Activated CD8-positive, alpha-beta T cell treated with anti-CD3 and anti-CD28 coated beads for 36 hours (primary cell): ENCODE results near the gene TRIO. TPM values are rescaled to one million over a fixed set of nuclear protein-coding genes. Genes with fewer than 3 reads are reported as not detected.
A peak's percentile ranks its signal among the peaks of the same experiment; 100 is the strongest.

Experiments
- ATAC-seq: fragments of 200-7000 bp; cut with Tn5 transposase; one replicate; pipeline ENCODE4 v1.10.0; 2021; ENCODE audit warnings: mild to moderate bottlenecking, moderate library complexity
- CTCF ChIA-PET: fragments of 350-600 bp; sonication (Branson Sonifier 250); formaldehyde crosslinking; loops from one replicate; lab custom pipeline; 2021; ENCODE audit warnings: antibody characterized with exemption; lab: Charles Lee
- POLR2A ChIA-PET: fragments of 350-600 bp; sonication (Branson Sonifier 250); formaldehyde crosslinking; loops from one replicate; lab custom pipeline; 2021; ENCODE audit warnings: antibody characterized with exemption; lab: Charles Lee
- DNase-seq: peaks from one replicate; pipeline ENCODE4 v3.0.0-alpha.2; 2020
- H3K27ac Mint-ChIP-seq: one replicate; pipeline ENCODE4 v1.8.0; 2021; ENCODE audit warnings: mild to moderate bottlenecking, mixed read lengths
- H3K27me3 Mint-ChIP-seq: one replicate; pipeline ENCODE4 v1.8.0; 2021; ENCODE audit warnings: mixed read lengths
- H3K36me3 Mint-ChIP-seq: one replicate; pipeline ENCODE4 v1.8.0; 2021; ENCODE audit warnings: low read depth, mixed read lengths
- H3K4me1 Mint-ChIP-seq: one replicate; pipeline ENCODE4 v1.8.0; 2021; ENCODE audit warnings: low read depth, mixed read lengths
- H3K4me3 Mint-ChIP-seq: one replicate; pipeline ENCODE4 v1.8.0; 2021; ENCODE audit warnings: mild to moderate bottlenecking, moderate library complexity, mixed read lengths
- H3K9me3 Mint-ChIP-seq: one replicate; pipeline ENCODE4 v1.8.0; 2021; ENCODE audit warnings: mixed read lengths
- intact Hi-C: fragments of 100-400 bp; cut with micrococcal nuclease; formaldehyde crosslinking; loops from one replicate; pipeline ENCODE4 v1.10.0; 2022
- total RNA-seq, 2 experiments: library from RNA; stranded (reverse); gene quantifications; one replicate each; pipeline ENCODE4 v1.2.3, GENCODE V29; 2021
- TF ChIP-seq, protein P1 (sequence below): fragments of 200-600 bp; IDR thresholded peaks from one replicate; pipeline ENCODE4 v1.8.0; 2022; ENCODE audit warnings: antibody characterized with exemption, mild to moderate bottlenecking

Gene TRIO
- total RNA-seq, 2 experiments from 2014 or later, result 11.4 to 11.5 TPM

- ChIA-PET CTCF (no interaction called here), POLR2A (no interaction called here)
- ATAC-seq, result no peak
- Mint-ChIP-seq H3K27ac (no peak overlapping the region), H3K4me1 (peaks cover 13% of the 10 kb centered on the region), H3K9me3 (no peaks in the 10 kb centered on the region), H3K27me3 (peaks cover 4% of the 10 kb centered on the region), H3K4me3 (no peak overlapping the region), H3K36me3 (no peaks in the 10 kb centered on the region)
- no peak for DNase-seq
- TF ChIP-seq, protein P1, sequence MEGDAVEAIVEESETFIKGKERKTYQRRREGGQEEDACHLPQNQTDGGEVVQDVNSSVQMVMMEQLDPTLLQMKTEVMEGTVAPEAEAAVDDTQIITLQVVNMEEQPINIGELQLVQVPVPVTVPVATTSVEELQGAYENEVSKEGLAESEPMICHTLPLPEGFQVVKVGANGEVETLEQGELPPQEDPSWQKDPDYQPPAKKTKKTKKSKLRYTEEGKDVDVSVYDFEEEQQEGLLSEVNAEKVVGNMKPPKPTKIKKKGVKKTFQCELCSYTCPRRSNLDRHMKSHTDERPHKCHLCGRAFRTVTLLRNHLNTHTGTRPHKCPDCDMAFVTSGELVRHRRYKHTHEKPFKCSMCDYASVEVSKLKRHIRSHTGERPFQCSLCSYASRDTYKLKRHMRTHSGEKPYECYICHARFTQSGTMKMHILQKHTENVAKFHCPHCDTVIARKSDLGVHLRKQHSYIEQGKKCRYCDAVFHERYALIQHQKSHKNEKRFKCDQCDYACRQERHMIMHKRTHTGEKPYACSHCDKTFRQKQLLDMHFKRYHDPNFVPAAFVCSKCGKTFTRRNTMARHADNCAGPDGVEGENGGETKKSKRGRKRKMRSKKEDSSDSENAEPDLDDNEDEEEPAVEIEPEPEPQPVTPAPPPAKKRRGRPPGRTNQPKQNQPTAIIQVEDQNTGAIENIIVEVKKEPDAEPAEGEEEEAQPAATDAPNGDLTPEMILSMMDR, result no peak
- intact Hi-C loops, result no loop called here
Measured at GRCh38 chr5:14445576-14446290, 302.6 kb downstream of the TRIO start.

DNA sequence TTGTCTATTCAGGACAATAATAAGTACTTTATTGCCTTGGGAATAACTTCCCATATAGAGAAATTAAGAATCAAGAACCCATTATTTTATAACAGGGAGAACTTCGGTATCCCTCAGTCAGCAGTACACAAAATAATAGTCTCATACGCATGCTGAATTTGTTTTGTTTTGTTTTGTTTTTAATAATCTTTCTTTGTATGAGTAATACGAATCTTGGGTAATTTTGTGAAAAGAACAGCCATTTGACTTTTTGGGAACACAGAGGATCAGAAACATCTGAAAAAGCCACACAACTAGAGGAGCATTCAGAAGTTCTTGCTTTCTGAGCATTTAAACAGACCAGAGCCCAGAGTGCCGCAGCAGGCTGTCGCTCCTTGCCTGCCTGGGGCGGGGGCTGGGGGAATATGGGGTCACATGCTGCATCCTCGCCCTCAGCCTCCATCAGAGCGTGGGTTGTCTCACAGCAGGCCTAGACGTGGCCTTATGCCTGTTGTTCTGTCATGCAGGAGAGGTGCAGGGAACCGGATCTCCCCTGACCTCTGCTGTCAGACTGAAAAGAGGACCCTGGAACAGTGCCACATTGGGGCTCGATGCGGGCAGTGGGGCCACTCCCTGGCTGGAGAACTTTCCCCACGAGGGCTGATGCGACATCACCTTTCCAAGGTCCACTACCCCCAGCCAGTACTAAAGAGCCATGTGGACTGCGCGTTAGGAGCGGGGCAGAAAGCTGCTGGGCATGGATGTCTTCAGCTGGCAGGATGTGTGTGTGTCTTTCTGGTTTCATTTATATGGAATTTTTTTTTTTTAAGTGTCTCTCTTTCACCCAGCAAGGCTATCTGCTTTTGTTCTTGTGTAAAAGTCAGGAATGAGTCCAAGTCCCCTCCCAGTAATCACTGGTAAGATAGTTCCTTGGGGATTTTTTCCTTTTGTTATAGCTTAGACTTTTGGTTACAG is 305.1 kb downstream of the TRIO start:
- ATAC-seq (no peak), DNase-seq (no peak)
- Mint-ChIP-seq H3K4me1 (peaks cover 13% of the 10 kb centered on the region), H3K9me3 (no peaks in the 10 kb centered on the region), H3K27ac (no peak overlapping the region), H3K36me3 (no peaks in the 10 kb centered on the region), H3K4me3 (no peak overlapping the region), H3K27me3 (peaks cover 4% of the 10 kb centered on the region)
- CTCF ChIA-PET, result interaction anchor here (1.0 kb wide), 1 partner anchor 57 kb away, joined by 3 read pairs; no protein-coding TSS in a partner anchor
- TF ChIP-seq, protein P1, result no peak
- POLR2A ChIA-PET, result no interaction called here
- intact Hi-C loops, result no loop called here

DNA sequence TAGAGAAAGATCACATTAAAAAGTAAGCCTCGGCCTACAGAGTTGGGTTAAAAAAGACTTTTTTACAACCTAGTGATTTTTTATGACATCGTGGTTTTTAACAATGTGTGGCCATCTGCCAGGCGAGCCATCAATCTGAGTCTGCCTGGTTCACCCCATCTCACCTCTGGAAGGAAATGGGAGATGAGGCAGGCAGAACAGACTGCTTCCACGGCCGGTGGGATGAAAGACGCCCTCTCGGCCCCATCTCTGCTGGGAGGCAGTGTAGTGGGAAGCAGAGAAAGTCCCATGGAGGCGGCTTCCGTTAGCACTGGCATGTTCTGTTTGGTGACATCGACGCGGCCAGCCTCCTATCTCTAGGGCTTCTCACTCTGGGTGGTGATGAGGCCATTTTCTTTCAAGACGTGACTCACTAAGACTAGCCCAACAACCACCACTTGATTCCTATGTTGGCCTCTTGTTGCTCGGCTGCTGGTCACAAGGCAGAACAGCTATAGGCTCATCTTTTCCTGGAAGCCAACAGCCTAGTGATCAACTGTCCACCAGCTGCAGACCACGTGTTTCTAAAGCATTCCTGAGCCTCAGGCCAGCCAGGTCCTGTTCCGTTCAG is 306.0 kb downstream of the TRIO start:
- POLR2A ChIA-PET, result no interaction called here
- Mint-ChIP-seq H3K4me3 (no peak overlapping the region), H3K9me3 (no peaks in the 10 kb centered on the region), H3K27me3 (peaks cover 4% of the 10 kb centered on the region), H3K36me3 (no peaks in the 10 kb centered on the region), H3K4me1 (peaks cover 13% of the 10 kb centered on the region), H3K27ac (no peak overlapping the region)
- CTCF ChIA-PET, result interaction anchor here (1.0 kb wide), 1 partner anchor 56 kb away, joined by 3 read pairs; no protein-coding TSS in a partner anchor
- TF ChIP-seq, protein P1, result no peak
- intact Hi-C loops, result no loop called here
- DNase-seq (no peak), ATAC-seq (peak; percentile 37)

DNA sequence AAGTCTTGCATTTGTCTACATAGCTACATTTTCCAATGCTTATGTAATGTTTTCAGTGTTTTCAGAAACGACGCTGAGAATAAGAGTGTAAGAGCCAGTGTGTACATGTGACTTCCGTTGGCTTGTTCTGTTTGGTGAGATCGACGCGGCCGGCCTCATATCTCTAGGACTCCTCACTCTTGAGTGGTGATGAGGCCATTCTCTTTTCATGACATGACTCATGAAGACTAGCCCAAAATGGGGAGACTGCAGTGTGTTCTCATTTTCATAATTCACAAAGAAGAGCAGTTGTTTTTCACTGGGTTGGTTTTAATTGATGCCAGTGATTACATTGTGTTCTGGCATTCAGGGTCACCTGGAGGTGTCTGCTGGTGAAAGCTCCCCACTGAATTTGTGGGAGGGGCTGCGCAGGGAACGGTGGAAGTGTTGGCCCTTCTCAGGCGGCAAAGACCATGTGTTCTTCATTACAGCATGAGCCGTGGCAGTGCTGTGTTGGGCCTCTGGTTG is 306.9 kb downstream of the TRIO start:
- H3K27ac Mint-ChIP-seq, result peak overlapping the region; percentile 7
- CTCF ChIA-PET, result no interaction called here

More for the DNA sequence above, 306.9 kb downstream of the TRIO start:
- Mint-ChIP-seq H3K27me3 (peaks cover 4% of the 10 kb centered on the region), H3K4me1 (peaks cover 13% of the 10 kb centered on the region), H3K36me3 (no peaks in the 10 kb centered on the region), H3K9me3 (peaks cover 1% of the 10 kb centered on the region), H3K4me3 (no peak overlapping the region)
- intact Hi-C loops, result no loop called here
- POLR2A ChIA-PET, result no interaction called here
- ATAC-seq (peak; percentile 86), DNase-seq (peak; percentile 48)
- TF ChIP-seq, protein P1, result no peak
